GM12873 (cell line): ENCODE results near the gene GPX7.

Experiments used
- CTCF ChIP-seq: IDR thresholded peaks from 2 replicates; pipeline ENCODE4 v1.5.1; 2012; ENCODE audit warnings: low read depth, mild to moderate bottlenecking, moderate library complexity, low read length, control low read depth; ENCODE audit not compliant: insufficient read depth; ENCODE audit errors: missing control alignments

The GPX7 gene

DNA sequence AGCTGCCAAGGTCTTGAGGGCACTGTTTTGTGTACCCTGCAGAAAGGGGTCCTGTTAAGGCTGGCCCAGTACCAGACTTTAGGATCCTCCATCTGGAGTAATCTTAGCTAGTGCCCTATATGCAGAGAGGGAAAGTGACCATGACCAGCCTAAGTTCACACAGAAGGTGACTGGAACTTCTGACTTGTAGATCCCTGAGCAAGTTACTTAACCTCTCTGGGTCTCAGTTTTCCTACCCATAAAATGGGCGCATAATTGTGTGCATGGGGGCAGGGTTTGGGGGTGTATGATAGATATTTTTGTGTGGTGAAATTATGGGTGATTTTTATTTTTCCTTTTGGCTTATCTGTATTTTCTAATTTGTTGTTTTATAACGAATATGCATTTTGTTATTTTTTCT lies 27.5 kb downstream of the GPX7 start:
- TF ChIP-seq CTCF, result no peak

DNA sequence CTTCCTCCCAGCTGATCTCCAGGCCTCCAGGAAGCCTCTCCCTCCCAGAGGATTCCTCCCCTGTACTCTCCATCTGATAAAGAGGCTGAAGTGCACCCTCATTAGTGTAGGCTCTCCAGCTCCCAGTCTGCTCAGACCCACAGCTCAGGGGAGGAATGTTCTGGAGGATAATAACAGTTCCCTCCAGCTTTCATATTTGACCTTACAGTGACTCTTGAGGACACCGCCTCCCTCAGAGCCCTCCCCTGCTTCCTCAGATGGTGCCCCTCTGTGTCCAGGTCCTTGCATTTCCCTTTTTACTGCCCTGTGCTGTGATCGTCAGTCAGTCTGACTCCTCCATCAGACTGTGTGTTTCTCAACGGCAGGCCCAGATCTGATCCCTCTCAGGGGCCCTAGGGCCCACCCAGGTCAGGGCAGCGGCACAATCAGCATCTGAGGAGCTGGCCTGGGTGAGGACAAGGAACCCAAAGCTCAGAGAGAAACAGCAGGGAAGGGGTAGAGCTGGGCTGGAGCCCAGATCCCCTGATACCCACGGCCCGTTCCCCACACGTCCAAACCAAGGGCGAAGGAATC lies 29.7 kb downstream of the GPX7 start:
- TF ChIP-seq CTCF, result no peak

DNA sequence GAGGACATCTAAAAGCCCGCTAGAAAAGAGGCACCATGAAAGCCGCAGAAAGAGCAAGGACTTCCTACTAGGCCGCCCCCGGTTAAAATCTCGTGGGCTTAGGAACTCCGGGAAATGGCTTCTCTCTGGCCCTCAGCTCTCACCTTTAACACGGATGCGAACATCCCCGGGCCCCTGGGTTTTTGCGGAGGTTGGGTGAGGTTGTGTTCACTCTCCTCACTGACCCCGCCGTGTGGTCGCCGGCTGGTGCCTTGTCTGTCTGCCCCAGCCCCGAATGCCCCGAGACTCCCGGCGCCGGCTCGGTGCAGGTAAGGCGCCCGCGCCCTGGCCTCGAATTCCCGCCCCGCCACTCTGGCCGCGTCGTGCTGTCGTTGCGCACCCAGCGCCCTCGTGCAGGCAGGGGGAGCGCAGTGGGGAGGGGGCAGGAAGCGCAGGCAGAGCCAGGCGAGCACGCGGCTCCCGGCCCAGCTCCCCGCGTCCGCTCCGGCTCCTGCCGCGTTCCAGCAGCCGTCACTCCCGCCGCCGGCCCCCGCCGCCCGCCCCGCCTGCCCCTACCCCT lies 30.6 kb downstream of the GPX7 start, which contains the start of gene SHISAL2A:
Gene SHISAL2A (plus strand): TSS at position 437 of the 559 bp plus-strand sequence. CDS start 326 bp downstream, outside the sequence.
- TF ChIP-seq CTCF, result no peak

GRCh38 chr1:52633291-52633754 lies 31.2 kb downstream of the GPX7 start:
- TF ChIP-seq CTCF, result no peak

GRCh38 chr1:52634111-52634510 lies 31.9 kb downstream of the GPX7 start:
- TF ChIP-seq CTCF, result no peak

DNA sequence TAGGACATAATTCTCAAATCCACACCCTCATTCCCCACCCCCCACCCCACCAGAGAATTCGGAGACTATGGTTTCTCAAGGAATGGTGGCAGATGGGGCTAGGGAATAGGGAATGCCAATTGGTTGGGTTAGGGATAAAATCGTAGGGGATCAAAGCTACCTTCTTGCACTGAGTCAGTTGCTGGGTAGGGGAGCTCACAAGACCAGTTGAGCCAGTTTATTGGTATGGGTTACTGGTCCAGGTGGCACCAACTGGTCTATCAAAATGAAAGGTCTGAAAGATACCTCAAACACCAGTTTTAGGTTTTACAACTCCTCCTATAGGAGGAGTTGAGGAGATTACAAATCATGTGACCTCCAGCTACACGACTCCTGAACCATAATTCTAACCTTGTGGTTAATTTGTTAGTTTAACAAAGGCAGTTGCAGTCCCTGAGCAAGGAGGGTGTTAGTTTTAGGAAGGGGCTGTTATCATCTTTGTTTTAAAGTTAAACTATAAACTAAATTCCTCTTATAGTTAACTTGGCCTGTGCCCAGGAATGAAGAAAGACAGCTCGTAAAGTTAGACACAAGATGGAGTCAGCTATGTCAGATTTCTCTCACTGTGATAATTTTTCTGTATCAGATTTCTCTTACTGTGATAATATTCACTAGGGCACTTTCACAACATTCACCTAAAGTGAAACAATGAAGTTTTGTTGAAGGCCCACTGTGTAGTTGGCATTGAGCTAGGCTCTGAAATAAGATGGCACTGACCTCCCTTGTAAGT lies 33.3 kb downstream of the GPX7 start:
- no peak for TF ChIP-seq CTCF
